Esophagus muscularis mucosa (tissue), 4 donors: ENCODE results near the gene CYP8B1.

Experiments used
- EP300 ChIP-seq: sonication (generic); formaldehyde crosslinking; IDR thresholded peaks from one replicate; pipeline ENCODE4 v1.6.1; 2017; ENCODE audit warnings: antibody characterized with exemption
- POLR2A ChIP-seq: fragments of 450-650 bp; IDR thresholded peaks from one replicate; pipeline ENCODE4 v1.6.1; 2017; ENCODE audit warnings: antibody characterized with exemption, moderate library complexity, mild to moderate bottlenecking, low read depth
- POLR2AphosphoS5 ChIP-seq, 2 donors: sonication (generic); formaldehyde crosslinking; IDR thresholded peaks; one replicate each; pipeline ENCODE4 v1.6.1; 2017; ENCODE audit warnings: antibody characterized with exemption in 2 of 2
- TF ChIP-seq, protein P1 (sequence below), 3 experiments: fragments of 200-600 bp in 2 of 3; fragments of 450-650 bp in 1 of 3; sonication (generic) in 2 of 3; IDR thresholded peaks; one replicate each; pipeline ENCODE4 v1.5.1; 2017 to 2019; ENCODE audit warnings: antibody characterized with exemption in 3 of 3, mild to moderate bottlenecking in 2 of 3, moderate library complexity in 1 of 3

DNA sequence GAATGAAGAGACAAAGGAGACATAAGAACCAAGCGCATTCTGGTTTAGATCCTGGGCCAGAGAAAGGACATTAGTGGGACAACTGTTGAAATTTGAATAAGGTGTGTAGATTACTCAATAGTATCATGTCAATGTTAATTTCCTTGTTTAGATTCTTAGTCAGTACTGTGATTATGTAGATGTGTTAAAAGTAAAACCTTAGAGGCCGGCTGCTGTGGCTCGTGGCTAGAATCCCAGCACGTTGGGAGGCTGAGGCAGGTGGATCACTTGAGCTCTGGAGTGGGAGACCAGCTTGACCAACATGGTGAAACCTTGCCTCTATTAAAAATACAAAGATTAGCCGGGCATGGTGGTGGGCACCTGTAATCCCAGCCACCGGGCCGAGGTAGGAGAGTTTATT, 26.7 kb downstream of the CYP8B1 start:
- TF ChIP-seq POLR2AphosphoS5 (IDR thresholded peaks at IDR 0.05) (no peak), POLR2A (no peak), EP300 (no peak)
- TF ChIP-seq, protein P1, sequence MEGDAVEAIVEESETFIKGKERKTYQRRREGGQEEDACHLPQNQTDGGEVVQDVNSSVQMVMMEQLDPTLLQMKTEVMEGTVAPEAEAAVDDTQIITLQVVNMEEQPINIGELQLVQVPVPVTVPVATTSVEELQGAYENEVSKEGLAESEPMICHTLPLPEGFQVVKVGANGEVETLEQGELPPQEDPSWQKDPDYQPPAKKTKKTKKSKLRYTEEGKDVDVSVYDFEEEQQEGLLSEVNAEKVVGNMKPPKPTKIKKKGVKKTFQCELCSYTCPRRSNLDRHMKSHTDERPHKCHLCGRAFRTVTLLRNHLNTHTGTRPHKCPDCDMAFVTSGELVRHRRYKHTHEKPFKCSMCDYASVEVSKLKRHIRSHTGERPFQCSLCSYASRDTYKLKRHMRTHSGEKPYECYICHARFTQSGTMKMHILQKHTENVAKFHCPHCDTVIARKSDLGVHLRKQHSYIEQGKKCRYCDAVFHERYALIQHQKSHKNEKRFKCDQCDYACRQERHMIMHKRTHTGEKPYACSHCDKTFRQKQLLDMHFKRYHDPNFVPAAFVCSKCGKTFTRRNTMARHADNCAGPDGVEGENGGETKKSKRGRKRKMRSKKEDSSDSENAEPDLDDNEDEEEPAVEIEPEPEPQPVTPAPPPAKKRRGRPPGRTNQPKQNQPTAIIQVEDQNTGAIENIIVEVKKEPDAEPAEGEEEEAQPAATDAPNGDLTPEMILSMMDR (IDR thresholded peaks at IDR 0.05) = no peak
